ENCODE measurements around the gene SNRPD3. TPM values are rescaled to one million over a fixed set of nuclear protein-coding genes. Genes with fewer than 3 reads are reported as not detected.

SNRPD3 gene
- total and polyA plus RNA-seq, 9 of the 15 experiments (the other 6 are each of a cell fraction or from before 2014, with no cell fraction given): 131 to 366 (median 274) TPM

DNA sequence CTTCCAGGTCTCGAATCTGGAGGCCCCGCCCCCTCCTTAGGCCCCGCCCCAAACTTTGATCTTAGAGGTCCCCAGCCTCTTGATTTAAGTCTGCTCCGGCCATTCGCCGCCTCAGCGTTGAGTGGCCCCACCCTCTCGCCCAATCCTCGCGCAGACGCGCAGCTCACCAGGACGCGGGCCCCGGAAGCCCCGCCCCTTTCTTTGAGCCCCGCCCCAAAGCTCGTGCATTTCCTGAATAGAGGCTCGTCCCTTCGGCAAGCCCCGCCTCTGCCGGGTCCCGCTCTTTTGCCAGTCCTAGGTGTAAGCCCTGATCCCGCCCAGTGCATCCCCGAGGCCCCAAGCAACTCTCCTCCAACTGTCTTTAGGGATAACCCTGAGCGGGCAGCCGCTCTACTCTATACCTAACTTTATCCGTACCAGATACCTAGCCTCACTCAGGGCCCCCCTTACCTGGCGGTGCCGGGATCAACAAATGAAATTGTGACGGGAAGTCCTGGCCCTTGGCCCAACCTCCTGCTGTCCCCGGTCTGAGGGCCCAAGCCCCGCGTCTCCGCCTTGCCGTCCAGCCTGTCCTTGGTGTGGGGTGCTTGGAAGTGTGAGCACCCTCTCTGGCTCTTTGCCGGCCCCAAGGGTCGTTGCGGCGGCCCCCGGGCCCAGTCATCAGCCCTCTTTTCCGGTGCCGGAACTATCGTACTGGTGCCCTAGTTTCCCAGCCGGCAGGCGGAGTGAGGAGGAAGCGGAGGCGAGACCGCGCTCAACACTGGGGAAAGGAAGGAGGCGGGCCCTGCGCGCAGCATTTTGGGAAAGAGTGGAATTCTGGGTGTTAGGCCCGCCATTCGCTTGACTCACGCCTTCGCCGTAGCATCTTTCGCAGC, at the start of gene SNRPD3 (continued):
- TF ChIP-seq, protein P1, sequence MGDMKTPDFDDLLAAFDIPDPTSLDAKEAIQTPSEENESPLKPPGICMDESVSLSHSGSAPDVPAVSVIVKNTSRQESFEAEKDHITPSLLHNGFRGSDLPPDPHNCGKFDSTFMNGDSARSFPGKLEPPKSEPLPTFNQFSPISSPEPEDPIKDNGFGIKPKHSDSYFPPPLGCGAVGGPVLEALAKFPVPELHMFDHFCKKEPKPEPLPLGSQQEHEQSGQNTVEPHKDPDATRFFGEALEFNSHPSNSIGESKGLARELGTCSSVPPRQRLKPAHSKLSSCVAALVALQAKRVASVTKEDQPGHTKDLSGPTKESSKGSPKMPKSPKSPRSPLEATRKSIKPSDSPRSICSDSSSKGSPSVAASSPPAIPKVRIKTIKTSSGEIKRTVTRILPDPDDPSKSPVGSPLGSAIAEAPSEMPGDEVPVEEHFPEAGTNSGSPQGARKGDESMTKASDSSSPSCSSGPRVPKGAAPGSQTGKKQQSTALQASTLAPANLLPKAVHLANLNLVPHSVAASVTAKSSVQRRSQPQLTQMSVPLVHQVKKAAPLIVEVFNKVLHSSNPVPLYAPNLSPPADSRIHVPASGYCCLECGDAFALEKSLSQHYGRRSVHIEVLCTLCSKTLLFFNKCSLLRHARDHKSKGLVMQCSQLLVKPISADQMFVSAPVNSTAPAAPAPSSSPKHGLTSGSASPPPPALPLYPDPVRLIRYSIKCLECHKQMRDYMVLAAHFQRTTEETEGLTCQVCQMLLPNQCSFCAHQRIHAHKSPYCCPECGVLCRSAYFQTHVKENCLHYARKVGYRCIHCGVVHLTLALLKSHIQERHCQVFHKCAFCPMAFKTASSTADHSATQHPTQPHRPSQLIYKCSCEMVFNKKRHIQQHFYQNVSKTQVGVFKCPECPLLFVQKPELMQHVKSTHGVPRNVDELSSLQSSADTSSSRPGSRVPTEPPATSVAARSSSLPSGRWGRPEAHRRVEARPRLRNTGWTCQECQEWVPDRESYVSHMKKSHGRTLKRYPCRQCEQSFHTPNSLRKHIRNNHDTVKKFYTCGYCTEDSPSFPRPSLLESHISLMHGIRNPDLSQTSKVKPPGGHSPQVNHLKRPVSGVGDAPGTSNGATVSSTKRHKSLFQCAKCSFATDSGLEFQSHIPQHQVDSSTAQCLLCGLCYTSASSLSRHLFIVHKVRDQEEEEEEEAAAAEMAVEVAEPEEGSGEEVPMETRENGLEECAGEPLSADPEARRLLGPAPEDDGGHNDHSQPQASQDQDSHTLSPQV (IDR thresholded peaks at IDR 0.05): 0 out of 2 replicates have a peak, but pooled peaks have one; percentile 24
- TF ChIP-seq, protein P2, sequence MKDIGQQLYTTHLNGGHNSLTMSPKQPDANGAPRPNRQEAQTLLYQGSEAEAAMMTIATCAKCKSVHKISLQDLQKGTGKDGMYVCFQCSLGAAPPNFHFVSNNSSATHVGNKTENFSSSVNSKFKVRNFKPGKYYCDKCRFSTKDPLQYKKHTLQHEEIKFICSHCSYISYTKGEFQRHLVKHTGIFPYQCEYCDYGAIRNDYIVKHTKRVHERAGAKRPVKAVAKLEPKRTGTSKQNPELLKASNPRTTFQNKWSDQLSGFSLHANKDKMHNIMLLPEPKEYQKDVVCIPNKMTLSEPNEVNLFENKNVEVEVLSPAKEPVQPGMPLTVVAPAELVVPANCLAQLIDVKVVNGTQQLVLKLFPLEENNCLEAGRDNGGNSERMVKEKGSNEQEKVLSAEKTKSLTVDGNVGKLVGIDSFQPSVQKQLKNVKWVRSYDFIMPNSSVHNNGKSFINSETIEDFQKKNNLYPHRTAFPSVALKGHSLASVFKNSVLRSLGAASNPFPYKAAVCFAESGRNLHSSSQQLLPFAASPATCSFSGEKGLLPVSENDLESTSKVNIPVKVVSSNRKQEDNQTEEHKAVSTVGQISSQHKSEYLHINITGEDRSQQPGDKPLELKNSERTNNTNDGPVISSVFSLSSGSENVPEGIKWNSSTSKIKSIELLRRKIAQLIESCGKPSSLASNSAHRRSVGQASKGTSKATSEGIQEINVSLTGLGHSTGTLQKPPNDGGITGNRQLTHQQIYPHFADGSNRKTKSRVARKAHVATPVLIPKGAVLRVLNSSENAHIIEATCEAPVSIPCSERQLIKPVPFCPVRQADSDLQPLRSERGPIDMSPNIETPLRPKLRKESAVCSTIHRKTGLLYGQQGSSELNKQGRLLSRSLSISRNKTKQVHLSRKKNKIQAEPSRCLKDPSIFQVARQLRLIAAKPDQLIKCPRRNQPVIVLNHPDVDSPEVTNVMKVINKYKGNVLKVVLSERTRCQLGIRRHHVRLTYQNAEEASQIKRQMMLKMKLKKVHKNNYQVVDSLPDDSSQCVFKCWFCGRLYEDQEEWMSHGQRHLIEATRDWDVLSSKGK (CRISPR knock-in tag; IDR thresholded peaks at IDR 0.05): no peak
- TF ChIP-seq EHMT2 (IDR thresholded peaks at IDR 0.05): no peak
- no peak for TF ChIP-seq TCF7L2 (IDR thresholded peaks at IDR 0.05; ENCODE audit: low read depth, low read length)
- no peak for TF ChIP-seq EWSR1 (IDR thresholded peaks at IDR 0.05; ENCODE audit: borderline replicate concordance, low read depth, partially characterized antibody)
- TF ChIP-seq, protein P3, sequence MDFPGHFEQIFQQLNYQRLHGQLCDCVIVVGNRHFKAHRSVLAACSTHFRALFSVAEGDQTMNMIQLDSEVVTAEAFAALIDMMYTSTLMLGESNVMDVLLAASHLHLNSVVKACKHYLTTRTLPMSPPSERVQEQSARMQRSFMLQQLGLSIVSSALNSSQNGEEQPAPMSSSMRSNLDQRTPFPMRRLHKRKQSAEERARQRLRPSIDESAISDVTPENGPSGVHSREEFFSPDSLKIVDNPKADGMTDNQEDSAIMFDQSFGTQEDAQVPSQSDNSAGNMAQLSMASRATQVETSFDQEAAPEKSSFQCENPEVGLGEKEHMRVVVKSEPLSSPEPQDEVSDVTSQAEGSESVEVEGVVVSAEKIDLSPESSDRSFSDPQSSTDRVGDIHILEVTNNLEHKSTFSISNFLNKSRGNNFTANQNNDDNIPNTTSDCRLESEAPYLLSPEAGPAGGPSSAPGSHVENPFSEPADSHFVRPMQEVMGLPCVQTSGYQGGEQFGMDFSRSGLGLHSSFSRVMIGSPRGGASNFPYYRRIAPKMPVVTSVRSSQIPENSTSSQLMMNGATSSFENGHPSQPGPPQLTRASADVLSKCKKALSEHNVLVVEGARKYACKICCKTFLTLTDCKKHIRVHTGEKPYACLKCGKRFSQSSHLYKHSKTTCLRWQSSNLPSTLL (IDR thresholded peaks at IDR 0.05): no peak
- no peak for TF ChIP-seq ZNF121 (CRISPR knock-in tag; conservative IDR thresholded peaks at IDR 0.05)
- no peak for TF ChIP-seq ZNF75A (CRISPR knock-in tag; IDR thresholded peaks at IDR 0.05)
- no peak; the same call in 1 of the 2 replicates for TF ChIP-seq KAT7 (CRISPR knock-in tag; IDR thresholded peaks at IDR 0.05; ENCODE audit: borderline replicate concordance)
- TF ChIP-seq PCBP2 (IDR thresholded peaks at IDR 0.05; ENCODE audit: low read depth, low read length, poor library complexity, severe bottlenecking): no peak
- TF ChIP-seq MCM7 (IDR thresholded peaks at IDR 0.05): no peak
- TF ChIP-seq KLF13 (tag; IDR thresholded peaks at IDR 0.05; ENCODE audit: borderline replicate concordance, low read depth): no peak
- TF ChIP-seq PYGO2 (tag; IDR thresholded peaks at IDR 0.05): 0 out of 2 replicates have a peak, but pooled peaks have one; percentile 12
- no peak for TF ChIP-seq MTA2 (IDR thresholded peaks at IDR 0.05; ENCODE audit: low read depth)
- TF ChIP-seq RBFOX2 (IDR thresholded peaks at IDR 0.05; ENCODE audit: low read depth, low read length): peak; percentile 93
- TF ChIP-seq KHSRP (IDR thresholded peaks at IDR 0.05): no peak
